SU-DHL-6 (cell line): ENCODE data around the gene MTREX.

Experiments used
- EZH2phosphoT487 ChIP-seq: fragments of 200-600 bp; sonication (generic), shearing (Covaris generic); conservative IDR thresholded peaks from 2 replicates; pipeline ENCODE4 v1.6.1; 2018; ENCODE audit warnings: mild to moderate bottlenecking, antibody characterized with exemption, low read length, moderate library complexity, mixed read lengths
- TF ChIP-seq, protein P1 (sequence below): fragments of 200-600 bp; sonication (generic); IDR thresholded peaks from one replicate; pipeline ENCODE4 v1.5.1; 2017; ENCODE audit warnings: antibody characterized with exemption, mild to moderate bottlenecking, low read length, moderate library complexity; ENCODE audit not compliant: insufficient read depth, poor library complexity, severe bottlenecking

DNA sequence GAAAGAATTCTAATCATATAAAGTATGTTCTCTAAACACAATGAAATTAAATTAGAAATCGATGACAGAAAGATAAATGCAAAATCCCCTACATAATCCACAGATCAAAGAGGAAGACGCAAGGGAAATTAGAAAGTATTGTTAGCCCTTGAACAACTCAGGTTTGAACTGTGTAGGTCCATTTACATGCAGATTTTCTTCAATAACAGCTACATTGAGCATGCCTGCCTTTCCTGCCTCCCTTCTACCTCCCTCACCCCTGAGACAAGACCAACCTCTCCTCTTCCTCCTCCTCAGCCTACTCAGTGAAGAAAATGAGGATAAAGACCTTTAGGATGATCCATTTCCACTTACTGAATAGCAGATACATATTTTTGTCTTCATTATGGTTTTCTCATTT lies 151.8 kb downstream of the MTREX start:
- TF ChIP-seq, protein P1, sequence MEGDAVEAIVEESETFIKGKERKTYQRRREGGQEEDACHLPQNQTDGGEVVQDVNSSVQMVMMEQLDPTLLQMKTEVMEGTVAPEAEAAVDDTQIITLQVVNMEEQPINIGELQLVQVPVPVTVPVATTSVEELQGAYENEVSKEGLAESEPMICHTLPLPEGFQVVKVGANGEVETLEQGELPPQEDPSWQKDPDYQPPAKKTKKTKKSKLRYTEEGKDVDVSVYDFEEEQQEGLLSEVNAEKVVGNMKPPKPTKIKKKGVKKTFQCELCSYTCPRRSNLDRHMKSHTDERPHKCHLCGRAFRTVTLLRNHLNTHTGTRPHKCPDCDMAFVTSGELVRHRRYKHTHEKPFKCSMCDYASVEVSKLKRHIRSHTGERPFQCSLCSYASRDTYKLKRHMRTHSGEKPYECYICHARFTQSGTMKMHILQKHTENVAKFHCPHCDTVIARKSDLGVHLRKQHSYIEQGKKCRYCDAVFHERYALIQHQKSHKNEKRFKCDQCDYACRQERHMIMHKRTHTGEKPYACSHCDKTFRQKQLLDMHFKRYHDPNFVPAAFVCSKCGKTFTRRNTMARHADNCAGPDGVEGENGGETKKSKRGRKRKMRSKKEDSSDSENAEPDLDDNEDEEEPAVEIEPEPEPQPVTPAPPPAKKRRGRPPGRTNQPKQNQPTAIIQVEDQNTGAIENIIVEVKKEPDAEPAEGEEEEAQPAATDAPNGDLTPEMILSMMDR, result no peak
- TF ChIP-seq EZH2phosphoT487, result no peak
